ENCODE results near the gene PPP1R36.

- no peak for TF ChIP-seq POLR2A (IDR thresholded peaks at IDR 0.05; ENCODE audit: extremely low read depth, insufficient read length)
- no peak for TF ChIP-seq CTCF (IDR thresholded peaks at IDR 0.05; ENCODE audit: low read depth, low read length)
- no peak for TF ChIP-seq MYC (IDR thresholded peaks at IDR 0.05; ENCODE audit: low read depth, low read length)
Observed at GRCh38 chr14:64508215-64508776, 41.5 kb upstream of the PPP1R36 start.
